Measurements from ENCODE around the gene NR2F1-AS1.
"Not testable (repeated sequence)": the region's sequence is repeated elsewhere in the genome, so short reads cannot be mapped to it uniquely, and the experiment has no call there.

The NR2F1-AS1 gene

GRCh38 chr5:93557021-93557604, 23.9 kb downstream of the NR2F1-AS1 start:
- no peak for DNase-seq

GRCh38 chr5:93549594-93549993, 31.4 kb downstream of the NR2F1-AS1 start:
- DNase-seq: not testable (repeated sequence)

- DNase-seq: no peak
Measured at GRCh38 chr5:93545872-93546271, 35.1 kb downstream of the NR2F1-AS1 start.

GRCh38 chr5:93532370-93532769, 48.6 kb downstream of the NR2F1-AS1 start:
- DNase-seq: peak in 40 of 56 donors; percentile 1 to 77 (median 21)

GRCh38 chr5:93521815-93522214, 59.2 kb downstream of the NR2F1-AS1 start:
- DNase-seq: not testable (repeated sequence)

GRCh38 chr5:93519740-93520139, 61.3 kb downstream of the NR2F1-AS1 start:
- no peak for DNase-seq

- no peak for DNase-seq
Measured at GRCh38 chr5:93517828-93518227, 63.2 kb downstream of the NR2F1-AS1 start.

GRCh38 chr5:93513298-93513697, 67.7 kb downstream of the NR2F1-AS1 start:
- DNase-seq: no peak

GRCh38 chr5:93512799-93513198, 68.2 kb downstream of the NR2F1-AS1 start:
- no peak for DNase-seq

GRCh38 chr5:93511445-93511844, 69.6 kb downstream of the NR2F1-AS1 start:
- DNase-seq: no peak

- DNase-seq: no peak
Measured at GRCh38 chr5:93510626-93511380, 70.2 kb downstream of the NR2F1-AS1 start.

GRCh38 chr5:93505553-93505952, 75.5 kb downstream of the NR2F1-AS1 start:
- not testable (repeated sequence) for DNase-seq

- DNase-seq: no peak
Measured at GRCh38 chr5:93503598-93504067, 77.4 kb downstream of the NR2F1-AS1 start.

- no peak for DNase-seq
Measured at GRCh38 chr5:93497096-93497495, 83.9 kb downstream of the NR2F1-AS1 start.

- DNase-seq: no peak
Measured at GRCh38 chr5:93479982-93480509, 101.0 kb downstream of the NR2F1-AS1 start.

- no peak for DNase-seq
Measured at GRCh38 chr5:93477816-93478215, 103.2 kb downstream of the NR2F1-AS1 start.

GRCh38 chr5:93476251-93476742, 104.7 kb downstream of the NR2F1-AS1 start:
- DNase-seq: no peak

GRCh38 chr5:93462916-93463315, 118.1 kb downstream of the NR2F1-AS1 start:
- no peak for DNase-seq

- DNase-seq: no peak
Measured at GRCh38 chr5:93461756-93462155, 119.3 kb downstream of the NR2F1-AS1 start.

- DNase-seq: no peak
Measured at GRCh38 chr5:93460286-93460685, 120.7 kb downstream of the NR2F1-AS1 start.

GRCh38 chr5:93456796-93457195, 124.2 kb downstream of the NR2F1-AS1 start:
- not testable (repeated sequence) for DNase-seq

- DNase-seq: no peak
Measured at GRCh38 chr5:93454896-93455295, 126.1 kb downstream of the NR2F1-AS1 start.

GRCh38 chr5:93452255-93452654, 128.8 kb downstream of the NR2F1-AS1 start:
- DNase-seq: no peak
